T-cell (primary cell): ENCODE data around the gene DBNDD2. TPM values are rescaled to one million over a fixed set of nuclear protein-coding genes. Genes with fewer than 3 reads are reported as not detected.

Experiments
- ATAC-seq, 4 experiments: fragments of 200-7000 bp in 3 of 4; fragments of 150-1000 bp in 1 of 4; cut with Tn5 transposase; replicated peaks in 1 of 4; 1 replicate in 3 of 4; 2 replicates in 1 of 4; pipeline ENCODE4 v1.10.0; 2021; ENCODE audit warnings: moderate library complexity in 3 of 4, mild to moderate bottlenecking in 2 of 4, moderate number of reproducible peaks in 1 of 4
- CTCF ChIA-PET, 2 donors: fragments of 300-600 bp; sonication (Branson Sonifier 250); formaldehyde crosslinking; loops; one replicate each; lab custom pipeline; 2022; ENCODE audit warnings: antibody characterized with exemption in 2 of 2; lab: Charles Lee
- POLR2A ChIA-PET, 2 donors: fragments of 300-600 bp; sonication (Branson Sonifier 250); formaldehyde crosslinking; loops; one replicate each; lab custom pipeline; 2022; ENCODE audit warnings: antibody characterized with exemption in 2 of 2; lab: Charles Lee
- DNase-seq, 35 experiments: peaks; one replicate each; pipeline versions ENCODE4 v3.0.0 to v3.0.0-alpha.2; 2013 to 2023
- H3K27ac ChIP-seq: one replicate; pipeline ENCODE4 v1.5.1; 2013; ENCODE audit warnings: low read length
- H3K27me3 ChIP-seq, 2 experiments: replicated peaks in 1 of 2; 1 replicate in 1 of 2; 2 replicates in 1 of 2; pipeline versions ENCODE4 v1.6.1 to v1.7.0; 2013; ENCODE audit warnings: low read length in 1 of 2, mixed read lengths in 1 of 2; ENCODE audit not compliant: control insufficient read depth in 2 of 2, insufficient read depth in 2 of 2; ENCODE audit errors: extremely low read depth in 1 of 2
- H3K36me3 ChIP-seq, 2 donors: 1 replicate in 1 of 2; 2 replicates in 1 of 2; pipeline versions ENCODE4 v1.6.1 to v1.7.0; 2013; ENCODE audit warnings: low read length in 1 of 2; ENCODE audit not compliant: control insufficient read depth in 2 of 2, insufficient read depth in 1 of 2; ENCODE audit errors: extremely low read depth in 1 of 2
- H3K4me1 ChIP-seq, 2 experiments: 1 replicate in 1 of 2; 2 replicates in 1 of 2; pipeline versions ENCODE4 v1.6.1 to v1.7.0; 2013; ENCODE audit warnings: low read length in 2 of 2, mixed read lengths in 1 of 2; ENCODE audit not compliant: insufficient read depth in 2 of 2, control insufficient read depth in 1 of 2; ENCODE audit errors: extremely low read depth in 1 of 2
- H3K4me3 ChIP-seq, 2 donors: 1 replicate in 1 of 2; 2 replicates in 1 of 2; pipeline versions ENCODE4 v1.5.1 to v1.7.0; 2013; ENCODE audit warnings: mild to moderate bottlenecking in 2 of 2, low read length in 1 of 2, moderate library complexity in 1 of 2; ENCODE audit not compliant: control insufficient read depth in 1 of 2; ENCODE audit errors: extremely low read depth in 1 of 2
- H3K9me3 ChIP-seq: 2 replicates; pipeline ENCODE4 v1.7.0; 2013
- H3K27ac Mint-ChIP-seq, 2 donors: one replicate each; pipeline ENCODE4 v1.8.0; 2020 to 2021; ENCODE audit warnings: mild to moderate bottlenecking in 2 of 2, mixed read lengths in 2 of 2
- H3K27me3 Mint-ChIP-seq, 2 donors: one replicate each; pipeline ENCODE4 v1.8.0; 2021 to 2022; ENCODE audit warnings: mixed read lengths in 2 of 2
- H3K36me3 Mint-ChIP-seq: one replicate; pipeline ENCODE4 v1.8.0; 2021; ENCODE audit warnings: mixed read lengths
- H3K4me1 Mint-ChIP-seq, 3 donors: one replicate each; pipeline ENCODE4 v1.8.0; 2020 to 2022; ENCODE audit warnings: mixed read lengths in 3 of 3, mild to moderate bottlenecking in 1 of 3
- H3K4me3 Mint-ChIP-seq, 3 donors: one replicate each; pipeline ENCODE4 v1.8.0; 2020 to 2022; ENCODE audit warnings: mild to moderate bottlenecking in 3 of 3, mixed read lengths in 3 of 3, moderate library complexity in 3 of 3
- H3K9me3 Mint-ChIP-seq, 3 donors: one replicate each; pipeline ENCODE4 v1.8.0; 2020 to 2022; ENCODE audit warnings: mixed read lengths in 3 of 3
- WGBS: methylation state at CpG from one replicate; pipeline ENCODE4 v1.1.5; 2013; ENCODE audit warnings: missing lambda C conversion rate; ENCODE audit not compliant: insufficient coverage; 5-methylcytosine and 5-hydroxymethylcytosine counted together
- total RNA-seq, 35 experiments: library from RNA in 6 of 35; stranded (reverse) in 6 of 35; fragments of 120-200 nt in 1 of 35; gene quantifications; one replicate each; pipeline versions ENCODE4 v1.2.1 to v1.2.4 and lab custom pipeline; 2013 to 2026

DBNDD2 gene
- total RNA-seq, 5 donors from 2014 or later (not counting 1 experiment from before 2014, with no cell fraction given), result 10.1 to 16.8 (median 14.8) TPM

GRCh38 chr20:45363611-45364492 lies 44.2 kb upstream of the DBNDD2 start:
- H3K27ac ChIP-seq, result peak overlapping the region; percentile 96
- H3K36me3 ChIP-seq, result peaks cover 8 to 39% of the 10 kb centered on the region in 2 donors
- peak overlapping the region; percentile 99 to 100 for H3K27ac Mint-ChIP-seq
- H3K27me3 Mint-ChIP-seq, result no peaks in the 10 kb centered on the region
- H3K9me3 ChIP-seq, result no peaks in the 10 kb centered on the region
- ATAC-seq (no peak), DNase-seq (no peak)
- peaks cover 29% of the 10 kb centered on the region for H3K36me3 Mint-ChIP-seq
- H3K27me3 ChIP-seq, result no peaks in the 10 kb centered on the region
- peaks cover 34 to 50% of the 10 kb centered on the region in 2 experiments for H3K4me1 ChIP-seq
- ChIA-PET CTCF (interaction anchor here (0.6 to 5.8 kb wide), 20 partner anchors 9 to 742 kb away, joined by 3 to 95 read pairs (median 6); partner anchors contain the start of gene PIGT (in 2 of the 2)), POLR2A (interaction anchor here (0.7 to 2.4 kb wide), 6 partner anchors 9 to 460 kb away, joined by 4 to 19 read pairs (median 6); partner anchors contain the start of gene PIGT (in 1 of the 2))
- WGBS, result 15% methylated on average over 20 of the region's 23 CpGs
- no peaks in the 10 kb centered on the region for H3K9me3 Mint-ChIP-seq
- peak overlapping the region; percentile 83 to 92 for H3K4me3 ChIP-seq
- peaks cover 50 to 55% (median 55%) of the 10 kb centered on the region in 3 donors for H3K4me1 Mint-ChIP-seq
- H3K4me3 Mint-ChIP-seq, result peak overlapping the region; percentile 86 to 99 (median 98)

- Histone ChIP-seq H3K4me1 (peaks cover 40 to 50% of the 10 kb centered on the region in 2 experiments), H3K4me3 (no peak overlapping the region), H3K27ac (peak overlapping the region; percentile 1), H3K36me3 (peaks cover 8 to 43% of the 10 kb centered on the region in 2 donors), H3K27me3 (no peaks in the 10 kb centered on the region), H3K9me3 (no peaks in the 10 kb centered on the region)
- WGBS, result 93% methylated on average over 2 of the region's 5 CpGs
- H3K9me3 Mint-ChIP-seq, result no peaks in the 10 kb centered on the region
- H3K4me3 Mint-ChIP-seq, result peak overlapping the region in 2 of 3 donors; percentile 6 to 29
- no peaks in the 10 kb centered on the region for H3K27me3 Mint-ChIP-seq
- no peak for DNase-seq
- H3K4me1 Mint-ChIP-seq, result peaks cover 59 to 61% (median 60%) of the 10 kb centered on the region in 3 donors
- CTCF ChIA-PET, result interaction anchor here (0.6 to 1.6 kb wide), 2 partner anchors 8 to 405 kb away, joined by 3 to 4 read pairs; no protein-coding TSS in a partner anchor
- H3K36me3 Mint-ChIP-seq, result peaks cover 34% of the 10 kb centered on the region
- POLR2A ChIA-PET, result interaction anchor here in 1 of 2 donors (1.1 kb wide), 2 partner anchors 42 to 53 kb away, joined by 3 read pairs; no protein-coding TSS in a partner anchor
- peak overlapping the region; percentile 32 to 53 for H3K27ac Mint-ChIP-seq
- ATAC-seq, result no peak
Measured at GRCh38 chr20:45365444-45365970, 42.6 kb upstream of the DBNDD2 start.

GRCh38 chr20:45366192-45366591 lies 41.9 kb upstream of the DBNDD2 start:
- H3K36me3 ChIP-seq, result peaks cover 12 to 43% of the 10 kb centered on the region in 2 donors
- peaks cover 62 to 67% (median 64%) of the 10 kb centered on the region in 3 donors for H3K4me1 Mint-ChIP-seq
- peaks cover 40 to 50% of the 10 kb centered on the region in 2 experiments for H3K4me1 ChIP-seq
- DNase-seq, result no peak
- no CpG with 5 or more reads among the region's 1 CpG for WGBS
- H3K4me3 ChIP-seq, result no peak overlapping the region
- no peaks in the 10 kb centered on the region for H3K9me3 Mint-ChIP-seq
- H3K4me3 Mint-ChIP-seq, result peak overlapping the region in 1 of 3 donors; percentile 29
- H3K27me3 Mint-ChIP-seq, result no peaks in the 10 kb centered on the region
- ATAC-seq, result no peak
- no peak overlapping the region for H3K27ac Mint-ChIP-seq
- no peak overlapping the region for H3K27ac ChIP-seq
- no peaks in the 10 kb centered on the region for H3K27me3 ChIP-seq
- peaks cover 34% of the 10 kb centered on the region for H3K36me3 Mint-ChIP-seq
- ChIA-PET POLR2A (interaction anchor here (0.6 to 1.1 kb wide), 3 partner anchors 18 to 52 kb away, joined by 3 read pairs; partner anchors contain the start of gene SDC4 (in 1 of the 2)), CTCF (interaction anchor here in 1 of 2 donors (1.4 to 1.6 kb wide), 2 partner anchors 8 to 70 kb away, joined by 3 to 4 read pairs; no protein-coding TSS in a partner anchor)
- no peaks in the 10 kb centered on the region for H3K9me3 ChIP-seq

- H3K4me1 Mint-ChIP-seq, result peaks cover 62 to 71% (median 68%) of the 10 kb centered on the region in 3 donors
- no peak overlapping the region for H3K4me3 Mint-ChIP-seq
- DNase-seq, result no peak
- Histone ChIP-seq H3K27me3 (no peaks in the 10 kb centered on the region), H3K4me3 (no peak overlapping the region), H3K36me3 (peaks cover 13 to 48% of the 10 kb centered on the region in 2 donors), H3K4me1 (peaks cover 40 to 50% of the 10 kb centered on the region in 2 experiments), H3K27ac (peak overlapping the region; percentile 19), H3K9me3 (no peaks in the 10 kb centered on the region)
- ChIA-PET POLR2A (interaction anchor here (0.6 to 1.1 kb wide), 2 partner anchors 18 to 51 kb away, joined by 3 read pairs; partner anchors contain the start of gene SDC4 (in 1 of the 2)), CTCF (interaction anchor here in 1 of 2 donors (1.4 kb wide), 1 partner anchor 70 kb away, joined by 3 read pairs; no protein-coding TSS in a partner anchor)
- WGBS, result 83% methylated on average over 11 of the region's 11 CpGs
- peak overlapping the region; percentile 65 to 74 for H3K27ac Mint-ChIP-seq
- ATAC-seq, result no peak
- no peaks in the 10 kb centered on the region for H3K27me3 Mint-ChIP-seq
- peaks cover 34% of the 10 kb centered on the region for H3K36me3 Mint-ChIP-seq
- no peaks in the 10 kb centered on the region for H3K9me3 Mint-ChIP-seq
Measured at GRCh38 chr20:45366631-45367030, 41.5 kb upstream of the DBNDD2 start.

GRCh38 chr20:45367126-45367525 lies 41.0 kb upstream of the DBNDD2 start:
- Histone ChIP-seq H3K4me3 (no peak overlapping the region), H3K27ac (peak overlapping the region; percentile 19), H3K27me3 (no peaks in the 10 kb centered on the region), H3K9me3 (no peaks in the 10 kb centered on the region), H3K4me1 (peaks cover 40 to 51% of the 10 kb centered on the region in 2 experiments), H3K36me3 (peaks cover 14 to 48% of the 10 kb centered on the region in 2 donors)
- ChIA-PET POLR2A (interaction anchor here in 1 of 2 donors (0.6 kb wide), 1 partner anchor 19 kb away, joined by 3 read pairs; the partner anchor contains the start of gene SDC4), CTCF (interaction anchor here in 1 of 2 donors (1.4 kb wide), 1 partner anchor 69 kb away, joined by 3 read pairs; no protein-coding TSS in a partner anchor)
- Mint-ChIP-seq H3K4me1 (peaks cover 65 to 75% (median 72%) of the 10 kb centered on the region in 3 donors), H3K4me3 (peak overlapping the region in 1 of 3 donors; percentile 61), H3K27ac (peak overlapping the region; percentile 65 to 74), H3K36me3 (peaks cover 34% of the 10 kb centered on the region), H3K9me3 (no peaks in the 10 kb centered on the region), H3K27me3 (no peaks in the 10 kb centered on the region)
- no peak for ATAC-seq
- no peak for DNase-seq
